Ishikawa (cell line): ENCODE measurements around the gene AVPR1B.

ENCODE experiments used
- CEBPB ChIP-seq: IDR thresholded peaks from 2 replicates; pipeline ENCODE4 v1.6.1; 2012
- CREB1 ChIP-seq: IDR thresholded peaks from 2 replicates; pipeline ENCODE4 v1.6.1; 2012; ENCODE audit warnings: low read depth
- EGR1 ChIP-seq: IDR thresholded peaks from 2 replicates; pipeline ENCODE4 v1.6.1; 2012
- EP300 ChIP-seq: IDR thresholded peaks from 2 replicates; pipeline ENCODE4 v1.6.1; 2012; ENCODE audit warnings: borderline replicate concordance
- FOXM1 ChIP-seq: IDR thresholded peaks from 2 replicates; pipeline ENCODE4 v1.6.1; 2012; ENCODE audit warnings: low read depth, borderline replicate concordance
- NFIC ChIP-seq: IDR thresholded peaks from 2 replicates; pipeline ENCODE4 v1.6.1; 2012
- RAD21 ChIP-seq: IDR thresholded peaks from 2 replicates; pipeline ENCODE4 v1.6.1; 2012; ENCODE audit warnings: low read depth
- TAF1 ChIP-seq: IDR thresholded peaks from 2 replicates; pipeline ENCODE4 v1.6.1; 2012; ENCODE audit warnings: low read depth, mild to moderate bottlenecking
- TCF12 ChIP-seq: IDR thresholded peaks from 2 replicates; pipeline ENCODE4 v1.6.1; 2012; ENCODE audit warnings: low read depth
- TEAD4 ChIP-seq: IDR thresholded peaks from 2 replicates; pipeline ENCODE4 v1.6.1; 2012
- YY1 ChIP-seq: IDR thresholded peaks from 2 replicates; pipeline ENCODE4 v1.6.1; 2012; ENCODE audit warnings: low read depth
- ZBTB7A ChIP-seq: IDR thresholded peaks from 2 replicates; pipeline ENCODE4 v1.6.1; 2012; ENCODE audit warnings: low read depth
- TF ChIP-seq, protein P1 (sequence below): IDR thresholded peaks from 2 replicates; pipeline ENCODE4 v1.6.1; 2012; ENCODE audit warnings: low read depth, mild to moderate bottlenecking
- TF ChIP-seq, protein P2 (sequence below): IDR thresholded peaks from 2 replicates; pipeline ENCODE4 v1.6.1; 2012
- TF ChIP-seq, protein P3 (sequence below): IDR thresholded peaks from 2 replicates; pipeline ENCODE4 v1.6.1; 2012

The AVPR1B gene

DNA sequence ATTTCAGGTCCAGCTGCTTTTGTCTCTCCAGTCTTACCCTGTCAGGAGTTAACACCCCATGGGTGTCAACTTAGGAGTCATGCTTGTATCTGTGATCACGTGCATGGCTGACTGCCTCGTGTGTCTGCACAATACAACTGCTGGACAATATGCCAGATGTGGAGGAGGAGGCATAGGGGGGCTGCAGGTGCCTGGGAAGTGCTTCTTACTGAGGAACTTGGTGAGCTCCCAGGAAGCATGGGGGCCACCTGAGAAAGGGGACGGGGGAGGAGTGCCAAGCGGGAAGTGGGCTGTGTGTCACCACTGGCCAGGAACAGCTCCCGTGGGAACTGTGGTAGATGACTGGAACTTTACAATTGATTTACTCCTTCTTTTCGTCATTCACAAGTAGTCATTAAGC lies 54.7 kb downstream of the AVPR1B start:
- TF ChIP-seq, protein P1, sequence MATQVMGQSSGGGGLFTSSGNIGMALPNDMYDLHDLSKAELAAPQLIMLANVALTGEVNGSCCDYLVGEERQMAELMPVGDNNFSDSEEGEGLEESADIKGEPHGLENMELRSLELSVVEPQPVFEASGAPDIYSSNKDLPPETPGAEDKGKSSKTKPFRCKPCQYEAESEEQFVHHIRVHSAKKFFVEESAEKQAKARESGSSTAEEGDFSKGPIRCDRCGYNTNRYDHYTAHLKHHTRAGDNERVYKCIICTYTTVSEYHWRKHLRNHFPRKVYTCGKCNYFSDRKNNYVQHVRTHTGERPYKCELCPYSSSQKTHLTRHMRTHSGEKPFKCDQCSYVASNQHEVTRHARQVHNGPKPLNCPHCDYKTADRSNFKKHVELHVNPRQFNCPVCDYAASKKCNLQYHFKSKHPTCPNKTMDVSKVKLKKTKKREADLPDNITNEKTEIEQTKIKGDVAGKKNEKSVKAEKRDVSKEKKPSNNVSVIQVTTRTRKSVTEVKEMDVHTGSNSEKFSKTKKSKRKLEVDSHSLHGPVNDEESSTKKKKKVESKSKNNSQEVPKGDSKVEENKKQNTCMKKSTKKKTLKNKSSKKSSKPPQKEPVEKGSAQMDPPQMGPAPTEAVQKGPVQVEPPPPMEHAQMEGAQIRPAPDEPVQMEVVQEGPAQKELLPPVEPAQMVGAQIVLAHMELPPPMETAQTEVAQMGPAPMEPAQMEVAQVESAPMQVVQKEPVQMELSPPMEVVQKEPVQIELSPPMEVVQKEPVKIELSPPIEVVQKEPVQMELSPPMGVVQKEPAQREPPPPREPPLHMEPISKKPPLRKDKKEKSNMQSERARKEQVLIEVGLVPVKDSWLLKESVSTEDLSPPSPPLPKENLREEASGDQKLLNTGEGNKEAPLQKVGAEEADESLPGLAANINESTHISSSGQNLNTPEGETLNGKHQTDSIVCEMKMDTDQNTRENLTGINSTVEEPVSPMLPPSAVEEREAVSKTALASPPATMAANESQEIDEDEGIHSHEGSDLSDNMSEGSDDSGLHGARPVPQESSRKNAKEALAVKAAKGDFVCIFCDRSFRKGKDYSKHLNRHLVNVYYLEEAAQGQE: no peak
- TF ChIP-seq TCF12 (peak; percentile 94), CEBPB (peak; percentile 15; the same call in 1 of the 2 replicates), EGR1 (0 out of 2 replicates have a peak, but pooled peaks have one; percentile 25), FOXM1 (peak; percentile 86), CREB1 (no peak), TEAD4 (peak; percentile 60), NFIC (peak; percentile 70), EP300 (peak; percentile 91), ZBTB7A (0 out of 2 replicates have a peak, but pooled peaks have one; percentile 44), TAF1 (no peak), YY1 (peak; percentile 30; the same call in 1 of the 2 replicates), RAD21 (no peak)
- TF ChIP-seq, protein P2, sequence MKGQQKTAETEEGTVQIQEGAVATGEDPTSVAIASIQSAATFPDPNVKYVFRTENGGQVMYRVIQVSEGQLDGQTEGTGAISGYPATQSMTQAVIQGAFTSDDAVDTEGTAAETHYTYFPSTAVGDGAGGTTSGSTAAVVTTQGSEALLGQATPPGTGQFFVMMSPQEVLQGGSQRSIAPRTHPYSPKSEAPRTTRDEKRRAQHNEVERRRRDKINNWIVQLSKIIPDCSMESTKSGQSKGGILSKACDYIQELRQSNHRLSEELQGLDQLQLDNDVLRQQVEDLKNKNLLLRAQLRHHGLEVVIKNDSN: peak; percentile 79
- TF ChIP-seq, protein P3, sequence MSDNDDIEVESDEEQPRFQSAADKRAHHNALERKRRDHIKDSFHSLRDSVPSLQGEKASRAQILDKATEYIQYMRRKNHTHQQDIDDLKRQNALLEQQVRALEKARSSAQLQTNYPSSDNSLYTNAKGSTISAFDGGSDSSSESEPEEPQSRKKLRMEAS: peak; percentile 98

DNA sequence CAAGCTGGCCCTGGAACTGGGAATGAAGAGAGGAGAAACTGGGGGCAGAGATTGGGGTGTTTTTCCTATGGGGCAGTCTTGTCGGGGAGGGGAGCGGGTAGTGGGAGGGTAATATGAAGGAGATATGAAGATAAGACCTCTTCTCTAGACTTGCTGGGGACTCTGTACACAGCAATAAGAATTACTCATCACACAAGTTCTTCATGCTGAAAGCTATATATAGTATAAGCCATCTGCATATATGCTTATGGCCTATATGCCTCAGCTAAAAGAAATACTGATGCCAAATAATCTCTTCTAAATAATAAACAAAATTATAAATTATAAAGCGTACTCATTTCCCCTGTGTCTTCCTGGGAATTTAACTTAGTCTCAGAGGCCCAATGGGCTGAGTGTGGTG lies 56.3 kb downstream of the AVPR1B start:
- TF ChIP-seq TAF1: no peak
